CD4-positive, alpha-beta T cell treated with Interleukin-12 subunit alpha and Interleukin-12 subunit beta, for 1 hour (primary cell): ENCODE results near the gene PTGES2.

Experiments used
- DNase-seq: peaks from one replicate; pipeline ENCODE4 v3.0.0-alpha.2; 2020

PTGES2 gene

DNA sequence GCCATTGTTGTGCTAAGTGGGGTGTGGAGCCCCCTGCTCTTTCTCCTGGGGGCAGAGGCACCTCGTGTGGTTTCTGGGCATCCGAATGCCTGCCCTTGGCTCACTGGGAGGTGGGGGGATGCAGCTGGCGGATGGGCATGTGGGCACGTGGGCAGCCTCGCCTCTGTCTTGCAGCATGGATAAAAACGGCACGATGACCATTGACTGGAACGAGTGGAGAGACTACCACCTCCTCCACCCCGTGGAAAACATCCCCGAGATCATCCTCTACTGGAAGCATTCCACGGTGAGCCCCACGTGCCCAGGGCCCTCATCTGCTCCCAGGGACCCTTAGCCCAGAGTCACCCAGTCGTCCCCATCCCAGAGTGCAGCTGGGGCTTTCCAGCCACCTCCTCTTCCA lies 25.3 kb downstream of the PTGES2 start:
- DNase-seq = no peak

DNA sequence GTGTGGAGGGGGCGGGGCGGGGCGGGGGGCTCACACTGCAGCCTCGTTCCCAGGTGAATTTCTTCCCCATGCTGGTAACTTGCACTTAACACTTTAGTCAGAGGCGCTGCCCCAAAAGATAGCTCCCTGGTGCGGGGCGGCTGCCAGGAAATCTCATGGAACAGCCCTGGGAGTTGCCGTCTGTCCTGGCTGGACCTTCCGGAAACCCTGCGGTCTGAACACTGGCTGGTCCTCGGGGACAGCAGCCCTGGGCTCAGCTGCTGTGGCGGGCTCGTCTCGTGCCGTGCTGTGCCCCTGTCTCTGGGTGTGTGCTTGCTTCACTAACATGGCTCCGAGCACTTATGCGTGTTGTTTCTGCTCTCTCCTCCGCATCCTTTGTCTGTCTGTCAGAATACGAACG lies 25.8 kb downstream of the PTGES2 start:
- no peak for DNase-seq

DNA sequence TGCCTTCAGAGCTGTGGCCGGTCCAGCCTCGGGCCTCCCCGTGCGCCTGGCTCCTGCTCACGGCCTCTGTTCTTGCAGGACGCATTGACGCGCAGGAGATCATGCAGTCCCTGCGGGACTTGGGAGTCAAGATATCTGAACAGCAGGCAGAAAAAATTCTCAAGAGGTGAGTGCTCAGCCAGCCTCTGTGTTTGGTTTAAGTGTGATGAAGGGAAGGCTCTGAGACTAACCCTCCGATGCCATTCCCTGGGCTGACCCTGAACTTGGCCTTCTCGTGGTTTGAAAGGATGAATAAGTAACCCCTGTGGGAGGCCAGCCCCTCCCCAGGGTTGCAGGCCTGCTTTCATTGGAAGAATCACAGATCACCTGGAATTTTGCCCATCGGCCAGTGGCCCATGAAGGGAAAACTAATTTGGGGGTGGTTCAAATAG lies 26.3 kb downstream of the PTGES2 start:
- DNase-seq = no peak

DNA sequence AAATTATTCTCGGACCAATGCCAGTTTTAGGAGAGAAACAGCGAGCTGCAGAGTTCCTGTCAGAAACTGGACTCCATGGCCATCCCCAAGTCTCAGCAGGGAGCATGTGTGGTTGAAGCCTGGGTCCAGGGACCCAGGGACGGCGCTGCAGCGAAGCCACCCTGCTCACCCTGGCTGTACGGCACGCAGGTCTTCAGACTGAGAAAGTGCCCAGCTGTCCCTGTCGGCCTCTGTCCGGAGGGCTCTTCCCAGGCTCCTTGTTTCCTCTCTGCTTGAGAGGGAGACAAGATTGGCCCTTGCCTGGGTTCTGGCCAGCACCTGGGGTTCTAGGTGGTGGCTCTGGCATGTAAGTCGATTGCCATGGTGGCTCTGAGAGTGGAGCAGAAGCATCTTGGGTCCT lies 26.9 kb downstream of the PTGES2 start:
- DNase-seq = no peak

- no peak for DNase-seq
These were observed 27.5 kb downstream of the PTGES2 start for GRCh38 chr9:128099932-128100491.

DNA sequence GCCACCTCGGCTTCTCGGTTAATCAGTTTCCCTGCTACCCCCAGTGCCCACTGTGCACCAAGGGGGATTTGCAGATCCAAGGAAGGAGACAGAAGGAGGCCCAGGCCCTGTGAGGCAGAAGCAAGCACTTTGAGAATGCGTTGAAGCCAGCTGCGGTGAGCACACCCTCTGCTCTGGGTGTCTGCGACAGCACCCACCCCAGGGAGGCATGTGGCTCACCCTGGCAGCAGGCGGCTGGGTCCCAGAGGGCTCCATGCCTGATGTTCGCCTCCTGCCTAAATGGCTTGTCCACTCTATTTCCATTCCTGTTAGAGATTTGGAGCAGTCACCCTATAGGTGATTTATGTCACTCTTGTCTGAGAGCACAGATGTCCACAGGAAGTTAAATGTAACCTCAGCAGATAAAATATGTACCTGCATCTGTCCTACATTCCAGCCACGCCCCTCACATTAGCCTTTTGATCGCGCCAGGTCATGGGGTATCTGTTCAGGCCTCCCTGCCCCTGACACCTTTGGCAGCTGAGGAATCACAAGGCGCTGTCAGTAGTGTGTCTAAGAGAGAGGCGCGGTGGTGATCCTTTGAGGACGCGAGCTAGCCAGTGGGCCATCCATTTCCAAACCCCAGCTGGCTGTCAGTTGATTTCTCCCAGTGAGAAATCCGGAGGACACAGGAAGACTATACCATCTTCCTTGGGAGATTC lies 28.1 kb downstream of the PTGES2 start:
- DNase-seq = no peak

GRCh38 chr9:128098297-128099230 lies 29.0 kb downstream of the PTGES2 start:
- peak; percentile 50 for DNase-seq

GRCh38 chr9:128097543-128098296 lies 29.8 kb downstream of the PTGES2 start:
- no peak for DNase-seq

DNA sequence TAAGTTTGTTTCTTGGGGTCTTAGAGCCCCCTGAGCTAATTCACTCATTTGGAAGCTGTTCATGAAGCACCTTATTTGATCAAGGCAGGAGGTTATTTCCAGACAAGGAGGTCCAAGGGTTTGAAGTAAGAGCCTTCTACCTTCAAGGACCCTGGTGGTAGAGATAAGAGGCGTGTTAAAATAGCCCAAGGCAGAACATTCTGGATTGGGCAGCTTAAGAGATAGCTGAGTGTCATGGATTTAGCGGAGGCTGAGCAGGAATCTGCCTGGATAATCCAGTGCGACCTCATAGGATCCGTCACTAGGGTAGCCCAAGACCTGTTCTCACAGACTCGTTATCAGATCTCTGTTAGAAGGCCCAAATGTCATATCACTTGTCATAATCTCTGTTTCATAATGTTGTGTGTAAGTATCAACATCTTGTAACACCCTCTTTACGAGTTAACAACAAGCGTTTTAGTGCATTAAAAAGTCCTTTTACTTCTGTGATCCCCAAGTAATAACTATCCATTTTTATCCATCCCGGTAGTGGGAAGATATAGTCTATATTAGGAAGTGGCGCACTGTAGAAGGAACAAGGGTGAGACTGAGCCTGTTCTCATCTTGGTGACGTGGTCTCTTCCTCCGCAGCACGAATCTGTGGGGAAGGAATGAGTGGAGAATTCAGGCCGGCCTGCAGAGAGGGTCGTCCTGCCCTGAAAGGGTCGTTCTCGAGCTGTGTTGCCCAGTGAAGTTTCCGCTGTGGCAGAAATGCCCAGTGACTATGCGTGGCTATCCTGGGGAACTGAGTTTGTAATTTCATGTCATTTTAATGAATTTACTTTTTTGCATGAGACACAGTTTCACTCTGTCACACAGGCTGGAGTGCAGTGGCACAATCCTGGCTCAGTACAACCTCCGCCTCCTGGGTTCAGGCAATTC lies 30.7 kb downstream of the PTGES2 start:
- no peak for DNase-seq

DNA sequence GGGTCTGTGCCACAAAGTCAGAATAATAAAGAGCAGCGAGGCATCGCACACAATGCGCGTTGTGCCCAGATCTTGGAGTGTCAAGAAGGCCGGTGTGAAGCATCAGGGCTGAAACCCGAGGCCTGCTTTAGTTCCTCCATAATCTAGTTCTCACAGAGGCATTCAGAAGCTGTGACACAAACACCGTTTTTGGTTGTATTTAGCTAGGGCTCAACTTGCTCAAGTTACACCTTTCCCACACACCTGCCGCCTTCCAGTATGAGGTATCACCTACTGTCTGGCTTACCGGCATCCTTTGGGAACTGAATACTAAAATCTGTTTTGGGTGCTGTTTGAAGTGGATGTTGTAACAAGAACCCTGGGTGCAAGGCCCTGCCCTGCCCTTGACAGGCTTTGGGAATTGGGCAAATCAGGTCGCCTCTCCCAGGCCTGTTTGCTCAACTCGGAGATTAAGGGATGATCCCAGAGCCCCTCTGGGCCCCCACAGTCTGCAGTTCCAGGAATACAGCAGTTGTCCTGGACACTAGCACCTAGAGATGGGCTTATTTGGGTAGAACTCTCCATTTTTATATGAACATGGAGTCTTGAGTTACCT lies 32.5 kb downstream of the PTGES2 start:
- DNase-seq = no peak

- peak; percentile 74 for DNase-seq
These were observed 33.2 kb downstream of the PTGES2 start for GRCh38 chr9:128094166-128094949.

DNA sequence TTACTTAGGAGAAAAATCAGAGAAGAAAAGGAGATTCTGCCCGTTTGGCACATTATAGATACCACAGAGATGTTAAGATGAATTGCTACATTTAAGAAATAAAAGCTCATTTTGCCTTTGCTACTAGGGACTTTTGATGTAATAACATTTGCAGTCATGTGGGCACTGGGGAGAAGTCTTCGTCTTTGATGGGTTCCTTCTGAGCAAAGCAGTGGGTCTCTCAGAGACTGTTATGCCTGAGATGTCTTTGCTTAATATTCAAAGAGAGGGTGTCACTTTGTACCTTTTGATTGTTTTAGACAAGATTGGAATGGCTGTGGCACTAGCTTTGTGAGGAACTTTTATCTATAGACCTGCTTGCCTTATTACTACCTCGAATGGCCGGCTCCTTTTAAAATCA lies 34.5 kb downstream of the PTGES2 start:
- no peak for DNase-seq

- no peak for DNase-seq
These were observed 35.1 kb downstream of the PTGES2 start for GRCh38 chr9:128092199-128092977.

GRCh38 chr9:128091571-128091970 lies 36.0 kb downstream of the PTGES2 start:
- no peak for DNase-seq

GRCh38 chr9:128091144-128091543 lies 36.4 kb downstream of the PTGES2 start:
- no peak for DNase-seq

GRCh38 chr9:128089299-128089698 lies 38.2 kb downstream of the PTGES2 start:
- no peak for DNase-seq

DNA sequence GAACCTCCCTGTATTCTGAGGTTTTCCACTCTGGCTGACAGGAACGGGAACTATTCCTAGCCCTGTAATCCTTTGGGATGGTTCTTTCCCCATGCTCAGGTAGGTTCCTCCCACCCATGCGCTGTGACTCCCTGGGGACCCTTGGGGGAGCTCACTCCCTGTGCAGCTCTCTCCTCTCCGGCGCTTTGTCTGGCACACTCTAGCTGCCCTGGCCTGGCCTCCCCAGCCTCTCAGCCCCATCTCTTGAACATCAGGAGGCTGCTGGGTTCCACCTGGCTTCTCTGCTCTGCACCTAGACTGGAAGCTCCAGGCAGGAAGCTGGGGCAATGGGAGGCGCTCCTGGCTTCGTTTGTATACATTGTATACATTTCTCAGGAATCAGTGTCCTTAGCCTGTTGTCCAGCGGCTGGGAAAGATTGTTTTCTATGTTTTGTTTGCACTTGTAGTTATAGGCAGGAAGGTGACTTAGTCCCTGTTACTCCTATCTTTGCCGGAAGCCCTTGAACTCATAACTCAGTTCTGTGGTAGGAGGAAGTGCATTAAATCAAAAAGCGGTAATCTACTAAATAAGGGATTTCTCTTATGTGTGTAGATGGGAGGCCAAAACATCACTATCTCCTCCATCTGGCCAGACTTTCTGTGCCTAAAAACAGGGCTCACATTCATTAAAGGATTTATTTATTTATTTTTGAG lies 39.1 kb downstream of the PTGES2 start:
- DNase-seq = no peak

GRCh38 chr9:128087262-128087661 lies 40.3 kb downstream of the PTGES2 start:
- no peak for DNase-seq

DNA sequence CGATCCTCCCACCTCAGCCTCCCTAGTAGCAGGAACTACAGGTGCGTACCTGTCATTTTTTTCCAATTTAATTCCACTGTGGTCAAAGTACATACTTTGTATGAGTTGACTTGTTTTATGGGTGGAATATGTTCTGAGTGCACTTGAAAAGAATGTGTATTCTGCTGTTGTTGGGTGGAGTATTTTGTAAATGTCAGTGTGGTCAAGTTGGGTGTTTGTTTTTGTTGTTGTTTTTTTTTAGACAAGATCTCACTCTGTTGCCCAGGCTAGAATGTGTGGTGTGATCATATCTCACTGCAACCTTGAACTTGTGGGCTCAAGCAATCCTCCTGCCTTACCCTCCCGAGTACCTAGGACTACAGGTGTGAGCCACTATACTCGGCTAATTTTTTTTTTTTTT lies 41.6 kb downstream of the PTGES2 start:
- DNase-seq = no peak
